Ovary (tissue), 9 donors: ENCODE results near the gene RERE. TPM values are rescaled to one million over a fixed set of nuclear protein-coding genes. Genes with fewer than 3 reads are reported as not detected.
A peak's percentile ranks its signal among the peaks of the same experiment; 100 is the strongest.

Experiments
- DNase-seq, 5 donors: peaks; one replicate each; pipeline ENCODE4 v3.0.0-alpha.2; 2019 to 2020
- H3K27ac ChIP-seq, 2 donors: fragments of 200-600 bp; one replicate each; pipeline versions ENCODE4 v1.5.1 to v1.8.0; 2019 to 2022
- H3K27me3 ChIP-seq: fragments of 200-600 bp; one replicate; pipeline ENCODE4 v1.8.0; 2022
- H3K36me3 ChIP-seq: fragments of 200-600 bp; sonication (generic); one replicate; pipeline ENCODE4 v1.5.1; 2019
- H3K4me1 ChIP-seq: one replicate; pipeline ENCODE4 v1.8.1; 2013; ENCODE audit warnings: mild to moderate bottlenecking, moderate library complexity; ENCODE audit not compliant: insufficient read depth
- H3K4me3 ChIP-seq: fragments of 200-600 bp; sonication (generic); one replicate; pipeline ENCODE4 v1.5.1; 2017
- H3K9me3 ChIP-seq, 2 donors: fragments of 200-600 bp in 1 of 2; sonication (generic) in 1 of 2; one replicate each; pipeline versions ENCODE4 v1.5.1 to v1.8.1; 2013 to 2019; ENCODE audit warnings: mild to moderate bottlenecking in 1 of 2, moderate library complexity in 1 of 2
- CTCF ChIP-seq, 3 donors: fragments of 450-650 bp in 2 of 3; fragments of 200-600 bp in 1 of 3; IDR thresholded peaks; one replicate each; pipeline versions ENCODE4 v1.5.1 to v1.8.0; 2016 to 2022; ENCODE audit warnings: antibody characterized with exemption in 3 of 3, mild to moderate bottlenecking in 1 of 3
- EP300 ChIP-seq: sonication (generic); formaldehyde crosslinking; IDR thresholded peaks from one replicate; pipeline ENCODE4 v1.6.1; 2017; ENCODE audit warnings: antibody characterized with exemption
- POLR2A ChIP-seq: fragments of 450-650 bp; IDR thresholded peaks from one replicate; pipeline ENCODE4 v1.6.1; 2017; ENCODE audit warnings: antibody characterized with exemption, mild to moderate bottlenecking, moderate library complexity
- WGBS, 3 donors: extraction: QIAGEN DNeasy Blood & Tissue Kit in 1 of 3; methylation state at CpG; one replicate each; pipeline versions ENCODE4 v1.1.5 to v1.1.7; 2013 to 2017; 5-methylcytosine and 5-hydroxymethylcytosine counted together
- intact Hi-C, 4 donors: fragments of 100-400 bp; cut with DNase I; formaldehyde crosslinking; loops; one replicate each; pipeline versions ENCODE4 v1.11.0 to v1.15.1; 2022 to 2023
- polyA plus RNA-seq, 2 donors: library from polyadenylated mRNA; stranded (reverse); fragments of 200-250 nt in 1 of 2; fragments of 350-450 nt in 1 of 2; fragmentation: Illumina TruSeq in 1 of 2; extraction: RNeasy Lipid Tissue Mini Kit (QIAGEN cat#74804) in 1 of 2; gene quantifications; one replicate each; pipeline ENCODE4 v1.2.3, GENCODE V29; 2013 to 2014
- total RNA-seq, 7 donors: library from RNA; depleted of rRNA in 2 of 7; stranded (reverse); fragments of >200 nt in 2 of 7; fragmentation: NEBNext Ultra II Directional in 3 of 7; extraction: Animal tissue kit (Norgen Biotek cat#: 25700) in 3 of 7; gene quantifications; one replicate each; pipeline versions ENCODE4 v1.1.0 to v1.2.4, GENCODE V29; 2016 to 2023
- donor health status: DM: no; HTN: no; CAD: no; lungs with moderate emphysema.
- donor health status: DM: no; HTN: no; CAD: no.
- donor health status: Bipolar disorder and iron deficiency.
- donor health status: DM: yes; HTN: yes; CAD: no.
- donor health status: DM: no; HTN: no; CAD: no.
- donor health status: DM: yes; HTN: yes; CAD: no.

Gene RERE
- total and polyA plus RNA-seq, 9 donors, result 36.7 to 119 (median 114) TPM

DNA sequence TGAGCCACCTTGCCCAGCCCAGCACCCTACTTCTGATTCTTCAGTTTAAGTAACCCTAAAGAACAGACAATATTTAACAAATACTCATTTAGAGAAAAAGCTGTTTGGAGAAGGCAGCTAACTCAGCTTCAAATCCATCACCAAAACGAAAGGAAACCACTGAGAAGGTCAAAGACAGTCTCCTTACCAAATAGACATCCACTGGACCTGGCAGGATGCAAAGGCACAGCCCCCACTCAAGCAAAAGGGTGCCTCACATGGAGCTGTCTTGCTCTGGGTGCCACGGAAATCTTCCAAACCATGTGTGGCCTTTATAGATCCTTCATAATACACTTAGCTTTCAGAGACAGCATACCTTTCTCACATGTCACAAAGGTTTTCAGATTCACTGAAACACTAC, 165.5 kb downstream of the RERE start:
- no peak for DNase-seq
- H3K27me3 ChIP-seq, result no peaks in the 10 kb centered on the region
- H3K36me3 ChIP-seq, result no peaks in the 10 kb centered on the region
- H3K4me1 ChIP-seq, result peaks cover 14% of the 10 kb centered on the region
- intact Hi-C loops, result no loop called here
- H3K4me3 ChIP-seq, result no peak overlapping the region
- H3K9me3 ChIP-seq, result no peaks in the 10 kb centered on the region
- TF ChIP-seq EP300 (no peak), CTCF (IDR thresholded peaks at IDR 0.05) (no peak)
- 63 to 66% (median 65%) methylated on average over 2 of the region's 2 CpGs for WGBS, 3 donors
- H3K27ac ChIP-seq, result peak overlapping the region in 1 of 2 donors; percentile 42

GRCh38 chr1:8651236-8651890, 166.1 kb downstream of the RERE start:
- TF ChIP-seq POLR2A (no peak), CTCF (IDR thresholded peaks at IDR 0.05) (no peak), EP300 (no peak)
- DNase-seq, result no peak
- Histone ChIP-seq H3K4me1 (peaks cover 14% of the 10 kb centered on the region), H3K36me3 (no peaks in the 10 kb centered on the region), H3K27me3 (no peaks in the 10 kb centered on the region), H3K9me3 (no peaks in the 10 kb centered on the region), H3K4me3 (no peak overlapping the region), H3K27ac (no peak overlapping the region)
- 78 to 91% (median 88%) methylated on average over 3 of the region's 3 CpGs for WGBS, 3 donors
- intact Hi-C loops, result no loop called here

DNA sequence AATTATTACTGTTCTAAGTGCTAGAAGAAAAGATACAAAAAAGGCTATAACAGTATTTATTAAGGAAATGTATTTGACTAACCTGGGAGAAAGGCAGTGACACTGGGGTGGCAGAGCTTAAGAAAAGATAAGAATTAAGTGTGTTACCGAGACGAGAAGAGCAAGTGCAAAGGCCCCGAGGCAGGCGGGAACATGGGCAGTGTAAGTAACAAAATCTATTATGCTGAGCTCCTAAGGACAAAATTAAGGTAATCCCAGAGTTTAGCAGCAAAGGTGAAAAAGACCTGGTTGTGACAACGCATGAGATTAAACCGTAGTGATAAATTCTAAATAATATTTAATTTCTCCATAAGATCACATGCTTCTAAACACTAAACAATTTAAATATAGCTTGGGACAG, 167.6 kb downstream of the RERE start:
- Histone ChIP-seq H3K4me3 (no peak overlapping the region), H3K9me3 (no peaks in the 10 kb centered on the region), H3K27ac (no peak overlapping the region), H3K27me3 (no peaks in the 10 kb centered on the region), H3K4me1 (peaks cover 14% of the 10 kb centered on the region), H3K36me3 (no peaks in the 10 kb centered on the region)
- intact Hi-C loops, result no loop called here
- 88 to 99% (median 97%) methylated on average over 6 of the region's 6 CpGs for WGBS, 3 donors
- no peak for TF ChIP-seq POLR2A
- TF ChIP-seq EP300, result no peak
- TF ChIP-seq CTCF (IDR thresholded peaks at IDR 0.05), result no peak
- no peak for DNase-seq

- TF ChIP-seq EP300, result no peak
- TF ChIP-seq POLR2A, result no peak
- TF ChIP-seq CTCF (IDR thresholded peaks at IDR 0.05), result no peak
- intact Hi-C loops, result no loop called here
- H3K36me3 ChIP-seq, result no peaks in the 10 kb centered on the region
- H3K4me1 ChIP-seq, result peaks cover 14% of the 10 kb centered on the region
- 70 to 83% (median 72%) methylated on average over 1 of the region's 1 CpG for WGBS, 3 donors
- DNase-seq, result no peak
- no peaks in the 10 kb centered on the region for H3K9me3 ChIP-seq
- no peaks in the 10 kb centered on the region for H3K27me3 ChIP-seq
- no peak overlapping the region for H3K4me3 ChIP-seq
- no peak overlapping the region for H3K27ac ChIP-seq
These were observed 168.4 kb downstream of the RERE start for GRCh38 chr1:8649027-8649426.
